Stimulated activated CD4-positive, alpha-beta T cell treated with anti-CD3 and anti-CD28 coated beads, Interleukin-15, amount 100 ng/mL, for 1 hour (primary cell): Measurements from ENCODE around the gene ZNF586.
"Not testable (repeated sequence)": the region's sequence is repeated elsewhere in the genome, so short reads cannot be mapped to it uniquely, and the experiment has no call there.

Experiments
- DNase-seq, 2 donors: peaks; one replicate each; pipeline ENCODE4 v3.0.0-alpha.2; 2020; ENCODE audit warnings: low read depth in 1 of 2, low spot score in 1 of 2

The ZNF586 gene

GRCh38 chr19:57769345-57770131 lies at the start of gene ZNF586:
Gene ZNF586, plus strand, starts transcription at chr19:57769676. Its CDS starts 167 bp downstream, at chr19:57769843.
- peak; percentile 69 to 70 for DNase-seq

- no peak for DNase-seq
Measured at GRCh38 chr19:57719901-57720519, 49.5 kb upstream of the ZNF586 start.

- no peak for DNase-seq
Measured at GRCh38 chr19:57720878-57721277, 48.6 kb upstream of the ZNF586 start.

GRCh38 chr19:57738320-57738719 lies 31.2 kb upstream of the ZNF586 start:
- DNase-seq = peak in 1 of 2 donors; percentile 14

GRCh38 chr19:57738770-57739169 lies 30.7 kb upstream of the ZNF586 start:
- DNase-seq = not testable (repeated sequence)

GRCh38 chr19:57746580-57747471 lies 22.6 kb upstream of the ZNF586 start, which contains the start of gene ZNF776:
Gene ZNF776, plus strand, starts transcription at chr19:57746815. Its CDS starts 244 bp downstream, at chr19:57747059.
- peak; percentile 49 to 59 for DNase-seq

- no peak for DNase-seq
Measured at GRCh38 chr19:57747472-57747807, 22.0 kb upstream of the ZNF586 start.

GRCh38 chr19:57748029-57748428 lies 21.4 kb upstream of the ZNF586 start:
- no peak for DNase-seq

- DNase-seq = no peak
Measured at GRCh38 chr19:57754091-57754673, 15.3 kb upstream of the ZNF586 start.

- DNase-seq = no peak
Measured at GRCh38 chr19:57755031-57755430, 14.4 kb upstream of the ZNF586 start.

- no peak for DNase-seq
Measured at GRCh38 chr19:57757941-57758340, 11.5 kb upstream of the ZNF586 start.

GRCh38 chr19:57759096-57759495 lies 10.4 kb upstream of the ZNF586 start:
- no peak for DNase-seq

- no peak for DNase-seq
Measured at GRCh38 chr19:57771417-57771816, 1.9 kb downstream of the ZNF586 start.

- no peak for DNase-seq
Measured at GRCh38 chr19:57773488-57773887, 4.0 kb downstream of the ZNF586 start.

GRCh38 chr19:57776764-57777296 lies 7.4 kb downstream of the ZNF586 start:
- DNase-seq = no peak

- no peak for DNase-seq
Measured at GRCh38 chr19:57778336-57778735, 8.9 kb downstream of the ZNF586 start.

GRCh38 chr19:57779220-57779845 lies 9.9 kb downstream of the ZNF586 start:
- no peak for DNase-seq

GRCh38 chr19:57786286-57786685 lies 16.8 kb downstream of the ZNF586 start:
- no peak for DNase-seq

GRCh38 chr19:57786906-57787305 lies 17.4 kb downstream of the ZNF586 start:
- DNase-seq = no peak

- DNase-seq = no peak
Measured at GRCh38 chr19:57788114-57788692, 18.7 kb downstream of the ZNF586 start.
